ENCODE measurements around the gene TICRR.

GRCh38 chr15:89648106-89649012 is 73.1 kb downstream of the TICRR start:
- TF ChIP-seq FOXM1 (IDR thresholded peaks at IDR 0.05; ENCODE audit: borderline replicate concordance) (no peak), L3MBTL2 (conservative IDR thresholded peaks at IDR 0.05) (no peak), ARNT (IDR thresholded peaks at IDR 0.05) (no peak)
